T follicular helper cell (primary cell): ENCODE data around the gene AURKAIP1.

Experiments
- DNase-seq: peaks from one replicate; pipeline ENCODE4 v3.0.0-alpha.2; 2020; ENCODE audit warnings: low read depth

Gene AURKAIP1

DNA sequence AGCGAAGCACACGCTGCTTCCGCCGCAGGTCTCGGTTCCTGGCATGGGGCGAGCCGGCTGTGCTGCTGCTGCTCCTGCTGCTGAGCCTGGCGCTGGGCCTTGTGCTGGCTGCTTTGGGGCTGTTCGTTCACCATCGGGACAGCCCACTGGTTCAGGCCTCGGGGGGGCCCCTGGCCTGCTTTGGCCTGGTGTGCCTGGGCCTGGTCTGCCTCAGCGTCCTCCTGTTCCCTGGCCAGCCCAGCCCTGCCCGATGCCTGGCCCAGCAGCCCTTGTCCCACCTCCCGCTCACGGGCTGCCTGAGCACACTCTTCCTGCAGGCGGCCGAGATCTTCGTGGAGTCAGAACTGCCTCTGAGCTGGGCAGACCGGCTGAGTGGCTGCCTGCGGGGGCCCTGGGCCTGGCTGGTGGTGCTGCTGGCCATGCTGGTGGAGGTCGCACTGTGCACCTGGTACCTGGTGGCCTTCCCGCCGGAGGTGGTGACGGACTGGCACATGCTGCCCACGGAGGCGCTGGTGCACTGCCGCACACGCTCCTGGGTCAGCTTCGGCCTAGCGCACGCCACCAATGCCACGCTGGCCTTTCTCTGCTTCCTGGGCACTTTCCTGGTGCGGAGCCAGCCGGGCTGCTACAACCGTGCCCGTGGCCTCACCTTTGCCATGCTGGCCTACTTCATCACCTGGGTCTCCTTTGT, 41.3 kb downstream of the AURKAIP1 start:
- no peak for DNase-seq

- no peak for DNase-seq
Measured at GRCh38 chr1:1332774-1333480, 42.1 kb downstream of the AURKAIP1 start.

GRCh38 chr1:1332031-1332755, 42.8 kb downstream of the AURKAIP1 start:
- no peak for DNase-seq

GRCh38 chr1:1331068-1331965, 43.7 kb downstream of the AURKAIP1 start, which contains the start of gene TAS1R3:
Gene TAS1R3 (plus strand): TSS chr1:1331280. CDS start chr1:1331346, 66 bp downstream.
- no peak for DNase-seq

- no peak for DNase-seq
Measured at GRCh38 chr1:1330366-1331067, 44.5 kb downstream of the AURKAIP1 start.

DNA sequence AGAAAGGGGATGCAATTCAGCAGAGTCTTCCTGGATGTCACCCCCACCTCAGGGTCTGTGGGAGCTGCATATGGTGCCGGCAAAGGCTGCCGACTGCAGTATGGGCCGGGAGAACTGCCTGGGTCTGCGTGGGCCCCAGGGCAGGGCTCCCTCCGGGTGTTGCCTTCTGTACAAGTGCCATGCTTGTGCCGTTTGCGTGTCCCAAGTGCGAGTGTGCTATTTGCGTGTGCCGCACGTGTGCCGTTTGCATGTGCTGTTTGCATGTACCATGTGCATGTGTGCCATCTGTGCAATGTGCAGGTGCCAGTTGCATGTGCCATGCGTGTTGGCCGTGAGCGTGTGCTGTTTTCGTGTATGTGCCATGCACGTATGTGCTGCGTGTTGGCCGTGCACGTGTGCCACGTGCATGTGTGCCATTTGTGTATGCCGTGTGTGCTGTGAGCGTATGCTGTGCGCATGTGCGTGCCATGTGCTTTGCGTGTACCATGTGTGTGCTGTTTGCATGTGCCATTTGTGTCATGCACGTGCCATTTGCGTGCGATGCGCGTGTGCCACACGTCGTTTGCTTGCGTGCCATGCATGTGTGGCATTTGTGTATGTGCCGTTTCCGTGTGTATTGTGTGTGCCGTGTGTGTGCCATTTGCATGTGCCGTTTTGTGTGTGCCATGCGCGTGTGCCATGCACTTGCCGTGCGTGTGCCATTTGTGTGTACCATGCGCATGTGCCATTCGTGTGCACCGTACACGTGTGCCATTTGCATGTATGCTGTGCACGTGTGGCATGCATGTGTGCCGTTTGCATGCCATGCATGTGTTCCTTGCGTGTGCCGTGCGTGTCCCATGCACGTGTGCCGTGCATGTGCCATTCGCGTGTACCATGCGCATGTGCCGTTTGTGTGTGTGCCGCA, 45.5 kb downstream of the AURKAIP1 start:
- DNase-seq = no peak

- no peak for DNase-seq
Measured at GRCh38 chr1:1328254-1328653, 46.8 kb downstream of the AURKAIP1 start.

GRCh38 chr1:1327291-1327690, 47.7 kb downstream of the AURKAIP1 start:
- no peak for DNase-seq

- DNase-seq = no peak
Measured at GRCh38 chr1:1326075-1326605, 48.9 kb downstream of the AURKAIP1 start.

DNA sequence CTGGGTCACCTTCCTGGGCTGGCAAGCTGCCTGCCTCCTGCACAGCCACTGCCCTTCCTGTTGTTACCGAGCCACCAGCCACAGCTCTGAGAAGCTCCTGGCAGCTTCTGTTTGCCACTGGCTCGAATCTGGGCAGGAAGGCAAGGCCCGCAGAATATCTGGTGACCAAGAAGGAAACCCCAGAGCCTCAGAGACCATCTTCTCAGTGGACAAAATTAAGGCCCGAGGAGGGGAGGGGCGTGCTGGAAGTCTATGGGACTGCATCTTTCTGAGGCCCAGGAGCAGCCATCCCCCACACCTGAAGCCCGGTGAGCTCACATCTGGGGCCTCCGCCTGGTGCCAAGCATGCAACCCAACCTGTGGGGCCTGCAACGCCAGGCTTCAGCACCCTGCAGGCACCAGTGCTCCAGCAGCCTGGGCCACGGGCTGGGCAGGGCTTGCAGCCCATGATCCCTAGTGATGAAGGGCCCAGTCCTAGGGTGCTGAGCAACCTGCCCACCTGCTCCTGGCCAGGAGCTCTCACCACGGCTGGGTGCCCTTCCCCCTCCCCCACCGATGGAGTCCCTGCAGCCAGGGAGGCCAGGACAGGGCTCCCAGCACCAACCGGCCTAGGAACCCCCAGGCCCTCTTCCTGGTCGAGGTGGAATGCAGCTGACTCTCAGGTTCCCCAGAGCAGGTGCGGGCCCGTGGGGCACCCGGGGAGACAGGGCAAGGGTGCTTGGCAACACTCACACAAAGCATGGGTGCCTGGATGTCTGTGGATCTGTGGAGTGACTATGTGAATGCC, 49.5 kb downstream of the AURKAIP1 start:
- DNase-seq = no peak

GRCh38 chr1:1324524-1325287, 50.3 kb downstream of the AURKAIP1 start, which contains the start of the genes CPTP and INTS11:
Gene CPTP (plus strand): TSS chr1:1324802. CDS start chr1:1326911, 2,109 bp downstream.
Gene INTS11 (minus strand): TSS chr1:1324660. CDS start chr1:1324608, 52 bp downstream.
- DNase-seq = peak; percentile 95

DNA sequence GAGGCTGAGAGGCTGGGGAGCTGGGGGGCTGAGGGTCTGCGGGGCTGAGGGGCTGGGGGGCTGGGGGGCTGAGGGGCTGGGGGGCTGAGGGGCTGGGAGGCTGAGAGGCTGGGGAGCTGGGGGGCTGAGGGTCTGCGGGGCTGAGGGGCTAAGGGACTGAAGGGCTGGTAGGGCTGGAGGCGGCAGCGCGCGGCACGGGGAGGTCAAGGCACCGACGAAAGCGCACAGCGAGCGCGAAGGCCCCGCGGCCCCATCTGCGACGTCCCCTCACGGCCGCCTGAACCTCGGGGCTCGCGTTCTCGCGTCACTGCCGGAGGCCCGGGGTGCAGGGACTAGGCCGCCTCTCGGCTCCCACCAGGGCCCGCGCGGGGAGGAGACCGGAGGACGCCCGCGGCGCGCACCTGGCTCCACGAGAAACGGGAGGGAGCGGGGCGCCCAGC, 50.9 kb downstream of the AURKAIP1 start:
- no peak for DNase-seq
